LHCN-M2 (cell line): ENCODE data around the gene ANKLE1. TPM values are rescaled to one million over a fixed set of nuclear protein-coding genes. Genes with fewer than 3 reads are reported as not detected.

Source experiments
- DNase-seq: peaks from one replicate; pipeline ENCODE4 v3.0.0-alpha.2; 2012; ENCODE audit warnings: low read depth
- total RNA-seq: library from RNA; depleted of rRNA; stranded (reverse); fragments of >200 nt; gene quantifications from 2 replicates; pipeline ENCODE4 v1.2.3, GENCODE V29; 2014

ANKLE1 gene
- total RNA-seq, 1 experiment from 2014 or later: 0.40 TPM

DNA sequence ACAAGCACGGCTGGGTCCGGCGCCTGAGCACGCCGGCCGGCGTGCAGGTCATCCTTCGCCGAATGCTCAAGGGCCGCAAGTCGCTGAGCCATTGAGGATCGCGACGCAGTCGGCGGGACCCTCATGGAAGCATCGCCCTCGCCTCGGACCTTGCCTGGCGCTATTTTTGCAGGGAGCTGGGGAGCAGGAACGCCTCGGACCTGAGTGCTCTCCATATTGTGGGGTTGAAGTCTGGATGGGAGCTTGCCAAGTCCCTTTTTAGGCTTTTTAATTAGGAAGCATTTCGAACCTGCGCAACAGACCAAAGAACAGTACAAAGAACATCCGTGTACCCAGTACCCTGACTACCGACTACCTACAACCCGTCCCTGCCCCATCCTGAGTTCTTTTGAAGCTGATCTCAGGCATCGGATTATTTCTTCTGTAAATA is 24.6 kb downstream of the ANKLE1 start:
- DNase-seq: no peak

DNA sequence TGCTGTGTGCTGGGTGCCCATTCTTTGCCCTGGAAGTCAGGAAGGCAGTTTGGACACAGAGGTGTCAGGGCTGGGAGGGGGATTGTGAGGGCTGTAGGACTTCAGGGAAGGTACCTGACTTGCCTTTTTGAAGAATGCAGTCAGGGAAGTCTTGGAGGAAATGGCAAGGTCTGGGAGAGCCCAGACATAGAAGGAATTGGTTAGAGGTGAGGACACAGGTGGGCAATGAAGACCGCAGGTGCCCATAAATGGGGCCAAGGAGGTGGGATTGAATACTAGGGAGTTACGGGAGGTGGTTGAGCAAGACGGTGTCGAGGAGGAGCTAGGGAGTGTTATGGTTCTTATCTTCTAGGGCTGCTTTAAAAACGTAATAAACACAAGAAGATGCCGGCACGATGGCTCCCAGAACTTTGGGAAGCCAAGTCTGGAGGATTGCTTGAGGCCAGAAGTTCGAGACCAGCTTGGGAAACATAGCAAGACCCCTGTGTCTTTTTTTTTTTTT is 26.2 kb downstream of the ANKLE1 start:
- DNase-seq: no peak

DNA sequence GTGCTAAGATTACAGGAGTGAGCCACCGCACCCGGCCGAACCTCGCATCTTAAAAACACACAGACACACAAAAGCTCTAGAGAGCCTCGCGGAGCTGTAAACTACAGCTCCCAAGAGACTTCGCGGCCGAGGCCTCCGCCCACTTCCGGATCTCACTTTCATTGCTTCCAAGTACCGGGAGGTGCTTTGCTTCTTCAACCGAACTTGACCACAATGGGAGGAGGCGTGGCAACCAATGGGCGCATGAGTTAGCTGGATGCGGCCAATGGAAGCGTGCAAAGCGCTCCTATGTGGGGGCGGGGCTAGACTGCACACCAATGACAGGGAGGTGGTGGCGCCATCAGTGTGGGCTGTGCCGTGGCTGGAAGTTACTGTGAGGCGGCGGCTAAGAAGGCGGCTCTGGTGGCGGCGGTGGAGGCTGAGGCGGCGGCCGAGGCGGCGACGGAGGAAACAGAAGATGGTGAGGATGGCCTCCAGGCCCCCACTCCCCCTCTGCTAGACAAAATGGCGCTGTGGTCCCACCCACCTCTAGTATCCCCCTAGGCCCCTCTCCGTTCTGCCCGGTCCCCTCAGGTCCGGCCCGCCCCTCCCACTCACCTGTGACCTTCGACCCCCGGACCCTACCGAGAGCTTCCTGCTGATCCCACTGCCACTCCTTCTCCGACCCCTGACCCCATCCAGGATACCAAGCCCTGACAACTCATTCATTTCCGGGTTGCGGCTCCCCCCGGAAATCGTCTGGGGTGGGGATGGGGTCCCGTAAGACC is 27.7 kb downstream of the ANKLE1 start, which contains the start of gene DDA1:
TSS of gene DDA1 (plus strand) at position 366 of the 767 bp plus-strand sequence. CDS start at position 458, 92 bp downstream.
- peak; percentile 100 for DNase-seq

DNA sequence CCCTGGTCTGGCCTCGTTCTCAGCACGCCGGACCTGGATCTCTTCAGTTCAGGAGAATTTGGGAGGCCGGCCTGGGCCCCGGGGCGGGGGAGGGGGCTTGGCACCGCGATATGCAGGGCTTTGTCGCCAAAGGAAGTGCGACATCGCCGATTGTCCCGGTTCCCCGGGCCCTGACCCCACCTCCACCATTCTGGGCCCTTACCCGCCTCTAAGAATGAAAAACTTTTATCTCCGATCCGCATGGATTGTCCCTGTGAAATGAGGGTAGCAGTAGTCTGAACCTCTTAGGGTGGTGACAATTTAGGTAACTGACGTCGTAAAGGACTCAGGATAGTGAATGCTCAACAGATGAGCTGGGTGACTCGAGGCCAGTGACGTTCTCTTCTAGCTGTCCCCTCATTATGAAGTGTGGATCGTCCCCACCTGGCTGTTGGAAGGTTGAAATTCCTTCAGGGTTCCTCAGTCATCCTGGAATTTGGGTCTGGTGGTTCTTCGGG is 28.3 kb downstream of the ANKLE1 start:
- DNase-seq: no peak

DNA sequence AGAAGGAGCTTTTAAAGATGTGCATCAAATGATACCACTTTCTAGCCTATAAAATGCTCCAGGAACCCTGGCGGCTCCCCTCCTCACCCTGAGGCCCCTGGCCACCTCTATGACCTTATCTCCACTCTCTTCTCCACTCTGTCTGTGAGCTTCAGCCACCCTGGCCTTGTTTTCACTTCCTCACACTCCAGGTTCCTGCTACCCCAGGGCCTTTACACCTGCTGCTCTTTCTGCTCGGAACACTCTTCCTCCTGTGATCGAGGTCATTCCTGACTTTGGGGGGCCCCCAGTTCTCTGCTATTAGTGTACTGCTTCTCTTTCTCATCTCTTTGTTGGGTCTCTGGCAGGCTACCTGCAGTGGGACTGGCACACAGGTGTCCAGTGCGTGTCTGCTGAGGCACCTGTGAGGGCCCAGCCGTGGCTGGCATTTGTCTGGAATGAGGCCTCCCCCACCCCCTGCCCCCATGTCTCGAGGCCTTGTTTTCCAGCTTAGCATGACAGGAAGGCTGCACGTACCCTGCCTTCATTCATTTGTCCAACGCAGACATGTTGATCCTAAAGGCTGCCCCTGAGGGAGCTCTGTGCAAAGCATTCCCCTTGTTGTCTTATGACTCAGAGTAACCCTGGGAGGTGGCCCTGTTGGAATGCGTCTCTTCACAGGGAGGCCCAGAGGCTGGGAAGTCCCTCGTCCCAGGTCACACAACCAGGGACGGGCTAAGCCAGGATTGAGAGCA is 29.9 kb downstream of the ANKLE1 start:
- DNase-seq: peak; percentile 40

- DNase-seq: no peak
Observed at GRCh38 chr19:17312189-17313113, 30.8 kb downstream of the ANKLE1 start.

DNA sequence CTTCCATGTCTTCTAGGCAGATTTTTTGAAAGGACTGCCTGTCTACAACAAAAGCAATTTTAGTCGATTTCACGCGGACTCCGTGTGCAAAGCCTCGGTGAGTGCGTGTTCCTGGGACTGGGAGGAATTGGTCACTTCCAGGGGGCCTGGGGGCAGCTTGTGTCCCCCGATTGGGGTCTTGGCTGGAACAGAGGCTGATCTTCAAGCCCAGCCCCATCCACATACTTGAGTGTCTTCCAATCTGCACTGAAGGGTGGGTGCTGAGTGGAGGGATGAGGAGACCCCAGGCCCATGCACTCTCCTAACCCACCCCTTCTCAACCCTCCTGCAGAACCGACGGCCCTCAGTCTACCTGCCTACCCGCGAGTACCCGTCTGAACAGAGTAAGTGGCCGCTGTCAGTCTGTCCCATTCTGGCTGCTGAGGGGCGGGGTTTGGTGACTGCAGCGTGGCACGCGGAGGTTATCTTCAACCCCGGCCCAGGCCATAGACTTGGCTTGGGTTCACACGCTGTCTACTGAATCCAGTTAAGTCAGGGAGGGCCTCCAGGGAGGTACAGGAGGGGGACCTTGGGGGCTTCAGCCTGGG is 32.4 kb downstream of the ANKLE1 start:
- no peak for DNase-seq

- DNase-seq: no peak
Observed at GRCh38 chr19:17318966-17319365, 37.3 kb downstream of the ANKLE1 start.

DNA sequence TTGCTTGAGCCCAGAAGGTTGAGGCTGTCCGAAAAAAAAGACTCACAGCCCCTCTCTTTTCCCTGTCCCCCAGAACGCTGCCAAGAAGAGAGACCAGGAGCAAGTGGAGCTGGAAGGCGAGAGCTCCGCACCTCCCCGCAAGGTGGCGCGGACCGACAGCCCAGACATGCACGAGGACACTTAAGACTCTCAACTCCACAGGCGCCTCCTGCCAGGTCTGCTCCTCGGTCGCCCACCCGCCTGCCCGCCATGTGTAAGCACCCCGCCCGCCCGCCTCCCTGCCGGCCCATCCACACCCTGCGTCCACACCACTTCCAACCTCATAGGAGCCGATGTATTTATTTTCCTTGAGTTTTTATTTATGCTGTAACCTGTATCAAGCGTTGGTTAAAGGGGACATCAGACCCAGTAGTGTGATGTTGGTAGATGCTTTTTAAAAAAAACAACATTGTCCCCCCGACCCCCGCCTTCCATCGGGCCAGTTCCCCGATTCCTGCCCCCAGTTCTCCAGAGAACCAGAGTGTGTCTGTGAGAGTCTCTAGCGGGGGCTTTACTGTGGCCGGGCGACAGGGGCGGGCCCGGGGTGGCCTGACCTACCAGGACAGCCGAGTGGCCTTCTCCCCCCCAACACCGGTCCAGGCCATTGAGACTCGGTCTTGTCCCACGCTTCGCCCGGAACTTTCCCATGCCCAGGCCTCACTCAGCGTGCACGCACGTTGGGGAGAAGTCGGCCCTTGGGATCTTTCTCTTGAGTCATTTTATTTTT is 38.0 kb downstream of the ANKLE1 start:
- DNase-seq: no peak

GRCh38 chr19:17320435-17320834 is 38.7 kb downstream of the ANKLE1 start:
- no peak for DNase-seq

- DNase-seq: no peak
Observed at GRCh38 chr19:17321655-17322489, 40.2 kb downstream of the ANKLE1 start.

- no peak for DNase-seq
Observed at GRCh38 chr19:17322854-17323253, 41.2 kb downstream of the ANKLE1 start.

DNA sequence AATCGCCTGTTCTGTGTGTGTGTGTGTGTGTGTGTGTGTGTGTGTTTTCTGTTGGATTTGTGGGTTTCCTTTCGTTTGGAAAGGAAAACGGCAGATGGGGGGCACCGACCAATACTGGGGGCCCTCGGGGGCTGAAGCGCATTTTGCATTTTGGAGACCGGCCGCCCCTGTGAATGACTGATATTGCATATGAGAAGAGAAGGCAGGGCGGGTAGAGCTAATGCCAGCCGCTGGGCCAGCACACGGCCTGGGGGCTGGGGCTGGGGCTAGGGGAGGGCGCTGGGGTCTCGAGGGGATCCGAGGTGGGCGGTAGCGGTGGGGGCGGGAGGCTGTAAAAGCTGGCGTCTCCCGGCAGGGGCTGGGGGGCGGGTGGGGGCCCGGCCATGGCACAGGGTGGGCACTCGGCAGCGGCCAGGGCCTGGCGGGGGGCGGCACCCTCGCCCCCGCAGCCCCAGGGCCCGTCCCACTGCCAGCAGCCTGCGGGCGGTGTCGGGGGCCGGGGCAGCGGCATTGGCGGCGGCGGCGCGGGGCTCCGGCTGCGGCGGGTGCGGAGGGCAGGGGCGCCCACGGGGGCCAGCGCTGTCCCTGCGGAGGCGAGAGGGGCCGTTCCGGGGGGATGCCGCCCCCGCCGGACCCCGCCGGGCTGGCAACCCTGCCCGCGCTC is 41.7 kb downstream of the ANKLE1 start:
- no peak for DNase-seq

- no peak for DNase-seq
Observed at GRCh38 chr19:17323964-17324332, 42.2 kb downstream of the ANKLE1 start.

DNA sequence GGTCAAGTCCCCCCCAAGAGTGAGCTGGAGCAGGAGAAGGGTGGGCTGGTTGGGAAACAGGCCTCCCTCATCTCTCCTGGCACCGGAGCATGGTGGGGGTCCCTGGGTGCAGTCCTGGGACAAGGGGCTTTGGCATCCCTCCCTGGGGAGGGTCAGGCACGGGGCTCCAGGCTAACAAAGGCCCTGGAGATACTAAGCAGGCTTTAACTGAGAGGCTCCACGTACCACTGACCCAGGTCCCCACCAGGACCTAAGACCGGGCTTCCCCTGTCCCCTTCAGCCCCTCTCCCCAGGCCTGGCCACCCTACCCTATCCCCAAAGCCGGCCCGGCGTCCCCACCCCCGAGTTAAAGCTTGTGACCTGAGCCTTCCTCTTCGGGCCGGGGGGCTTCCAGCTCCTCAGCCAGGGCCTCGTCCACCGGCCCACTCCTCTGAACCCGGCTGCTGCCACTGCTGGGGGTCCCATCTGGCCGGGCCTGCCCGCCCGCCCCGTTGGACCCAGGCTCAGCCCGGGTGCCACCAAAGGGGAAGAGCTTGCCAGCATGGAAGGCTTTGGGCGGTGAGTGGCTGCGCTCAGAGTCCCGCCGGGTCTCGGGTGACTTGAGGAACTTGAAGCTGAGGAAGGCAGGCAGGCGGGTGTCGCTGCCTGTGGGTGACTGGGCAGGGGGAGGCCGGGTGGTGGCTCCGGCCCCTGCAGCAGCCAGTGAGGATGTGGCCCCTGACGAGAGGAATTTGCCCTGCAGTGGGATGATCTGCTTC is 42.8 kb downstream of the ANKLE1 start:
- no peak for DNase-seq

GRCh38 chr19:17325133-17325532 is 43.4 kb downstream of the ANKLE1 start:
- DNase-seq: no peak

DNA sequence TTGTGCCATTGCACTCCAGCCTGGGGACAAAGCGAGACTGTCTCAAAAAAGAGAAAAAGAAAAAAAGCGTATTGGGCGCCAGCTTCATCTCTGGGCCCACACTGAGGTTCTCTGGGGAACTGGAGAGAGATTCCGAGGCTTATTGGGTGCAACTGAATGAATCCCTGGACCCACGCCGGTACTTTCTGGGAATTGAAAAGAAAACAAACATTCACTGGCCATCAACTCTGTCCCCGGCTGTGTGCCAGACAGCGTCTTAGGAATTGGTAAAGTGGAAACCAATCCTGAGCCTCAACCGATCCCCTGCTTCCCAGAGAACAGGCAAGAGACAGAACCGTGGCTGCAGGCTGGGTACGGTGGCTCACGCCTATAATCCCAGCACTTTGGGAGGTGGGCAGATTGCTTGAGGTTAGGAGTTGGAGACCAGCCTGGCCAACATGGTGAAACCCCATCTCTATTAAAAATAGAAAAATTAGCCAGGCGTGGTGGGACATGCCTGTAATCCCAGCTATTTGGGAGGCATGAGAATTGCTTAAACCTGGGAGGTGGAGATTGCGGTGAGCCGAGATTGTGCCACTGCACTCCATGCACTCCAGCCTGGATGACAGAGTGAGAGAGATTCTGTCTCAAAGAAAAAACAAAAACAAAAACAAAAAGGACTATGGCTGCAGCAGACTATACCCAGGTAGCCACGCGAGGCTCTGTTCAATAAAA is 44.3 kb downstream of the ANKLE1 start:
- no peak for DNase-seq
